ENCODE results near the gene MCTP1. TPM values are rescaled to one million over a fixed set of nuclear protein-coding genes. Genes with fewer than 3 reads are reported as not detected.

MCTP1 gene
- total RNA-seq, 1 donor from 2014 or later: 12.8 TPM

GRCh38 chr5:94796586-94796985 is 488.3 kb downstream of the MCTP1 start:
- TF ChIP-seq POLR2A (IDR thresholded peaks at IDR 0.05): no peak
- TF ChIP-seq POLR2AphosphoS5 (IDR thresholded peaks at IDR 0.05; ENCODE audit: insufficient read depth in 1 of 2, low read depth in 1 of 2): no peak
- TF ChIP-seq CTCF (IDR thresholded peaks at IDR 0.05): no peak
- no peak overlapping the region for H3K27ac ChIP-seq
- H3K4me1 ChIP-seq: no peaks in the 10 kb centered on the region
- DNase-seq (ENCODE audit: extremely low spot score in 2 of 2): no peak
- intact Hi-C loops (cut with DNase I): no loop called here
- no peaks in the 10 kb centered on the region for H3K27me3 ChIP-seq
- no peaks in the 10 kb centered on the region for H3K36me3 ChIP-seq
- H3K9me3 ChIP-seq: no peaks in the 10 kb centered on the region
- no peak overlapping the region for H3K4me3 ChIP-seq

GRCh38 chr5:94793816-94794198 is 491.1 kb downstream of the MCTP1 start:
- no peaks in the 10 kb centered on the region for H3K4me1 ChIP-seq
- no peaks in the 10 kb centered on the region for H3K9me3 ChIP-seq
- no peak overlapping the region for H3K4me3 ChIP-seq
- no peak for TF ChIP-seq POLR2AphosphoS5 (IDR thresholded peaks at IDR 0.05; ENCODE audit: insufficient read depth in 1 of 2, low read depth in 1 of 2)
- no peak for TF ChIP-seq CTCF (IDR thresholded peaks at IDR 0.05)
- TF ChIP-seq POLR2A (IDR thresholded peaks at IDR 0.05): no peak
- no peaks in the 10 kb centered on the region for H3K36me3 ChIP-seq
- intact Hi-C loops (cut with DNase I): no loop called here
- no peaks in the 10 kb centered on the region for H3K27me3 ChIP-seq
- DNase-seq (ENCODE audit: extremely low spot score in 2 of 2): no peak
- no peak overlapping the region for H3K27ac ChIP-seq

GRCh38 chr5:94793113-94793815 is 491.6 kb downstream of the MCTP1 start:
- Histone ChIP-seq H3K27ac (no peak overlapping the region), H3K36me3 (no peaks in the 10 kb centered on the region), H3K9me3 (no peaks in the 10 kb centered on the region), H3K4me3 (no peak overlapping the region), H3K27me3 (no peaks in the 10 kb centered on the region), H3K4me1 (no peaks in the 10 kb centered on the region)
- no peak for DNase-seq (ENCODE audit: extremely low spot score in 2 of 2)
- TF ChIP-seq POLR2AphosphoS5 (IDR thresholded peaks at IDR 0.05; ENCODE audit: insufficient read depth in 1 of 2, low read depth in 1 of 2) (no peak), CTCF (IDR thresholded peaks at IDR 0.05) (no peak), POLR2A (IDR thresholded peaks at IDR 0.05) (no peak)
- intact Hi-C loops (cut with DNase I): no loop called here

GRCh38 chr5:94791829-94792228 is 493.1 kb downstream of the MCTP1 start:
- TF ChIP-seq CTCF (IDR thresholded peaks at IDR 0.05): no peak
- no peak for TF ChIP-seq POLR2AphosphoS5 (IDR thresholded peaks at IDR 0.05; ENCODE audit: insufficient read depth in 1 of 2, low read depth in 1 of 2)
- intact Hi-C loops (cut with DNase I): no loop called here

GRCh38 chr5:94788527-94788926 is 496.4 kb downstream of the MCTP1 start:
- no peaks in the 10 kb centered on the region for H3K4me1 ChIP-seq
- H3K27ac ChIP-seq: no peak overlapping the region
- TF ChIP-seq POLR2A (IDR thresholded peaks at IDR 0.05) (no peak), CTCF (IDR thresholded peaks at IDR 0.05) (no peak), POLR2AphosphoS5 (IDR thresholded peaks at IDR 0.05; ENCODE audit: insufficient read depth in 1 of 2, low read depth in 1 of 2) (no peak)
- no peak for DNase-seq (ENCODE audit: extremely low spot score in 2 of 2)
- no peaks in the 10 kb centered on the region for H3K9me3 ChIP-seq
- no peaks in the 10 kb centered on the region for H3K27me3 ChIP-seq
- H3K36me3 ChIP-seq: no peaks in the 10 kb centered on the region
- no peak overlapping the region for H3K4me3 ChIP-seq
- intact Hi-C loops (cut with DNase I): no loop called here

More at GRCh38 chr5:94791829-94792228, 493.1 kb downstream of the MCTP1 start:
- Histone ChIP-seq H3K9me3 (no peaks in the 10 kb centered on the region), H3K36me3 (no peaks in the 10 kb centered on the region), H3K4me1 (no peaks in the 10 kb centered on the region), H3K4me3 (no peak overlapping the region), H3K27ac (no peak overlapping the region), H3K27me3 (no peaks in the 10 kb centered on the region)
- DNase-seq (ENCODE audit: extremely low spot score in 2 of 2): no peak

All from vagina (tissue), 2 donors.